ENCODE data around the gene CAMK1D.

- TF ChIP-seq CREB1 (IDR thresholded peaks at IDR 0.05; ENCODE audit: low read depth): no peak
- no peak for TF ChIP-seq DPF2 (IDR thresholded peaks at IDR 0.05)
- no peak for TF ChIP-seq GABPA (IDR thresholded peaks at IDR 0.05; ENCODE audit: low read depth)
- TF ChIP-seq POLR2AphosphoS5 (IDR thresholded peaks at IDR 0.05; ENCODE audit: low read length): no peak
- no peak for TF ChIP-seq EZH2 (IDR thresholded peaks at IDR 0.05; ENCODE audit: borderline replicate concordance, control insufficient read depth, low read depth, low read length)
- peak; percentile 85 for TF ChIP-seq ZNF24 (IDR thresholded peaks at IDR 0.05)
- TF ChIP-seq, protein P1, sequence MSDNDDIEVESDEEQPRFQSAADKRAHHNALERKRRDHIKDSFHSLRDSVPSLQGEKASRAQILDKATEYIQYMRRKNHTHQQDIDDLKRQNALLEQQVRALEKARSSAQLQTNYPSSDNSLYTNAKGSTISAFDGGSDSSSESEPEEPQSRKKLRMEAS (IDR thresholded peaks at IDR 0.05; ENCODE audit: low read depth, low read length): no peak
- TF ChIP-seq POLR2A (IDR thresholded peaks at IDR 0.05; ENCODE audit: low read depth, low read length): no peak
Observed at GRCh38 chr10:12750526-12751201, 401.3 kb downstream of the CAMK1D start.

Data from GM12878 (cell line).